ENCODE results near the gene RBBP5.
A peak's percentile ranks its signal among the peaks of the same experiment; 100 is the strongest.
"Not testable (repeated sequence)": the region's sequence is repeated elsewhere in the genome, so short reads cannot be mapped to it uniquely, and the experiment has no call there.

Gene RBBP5, protein sequence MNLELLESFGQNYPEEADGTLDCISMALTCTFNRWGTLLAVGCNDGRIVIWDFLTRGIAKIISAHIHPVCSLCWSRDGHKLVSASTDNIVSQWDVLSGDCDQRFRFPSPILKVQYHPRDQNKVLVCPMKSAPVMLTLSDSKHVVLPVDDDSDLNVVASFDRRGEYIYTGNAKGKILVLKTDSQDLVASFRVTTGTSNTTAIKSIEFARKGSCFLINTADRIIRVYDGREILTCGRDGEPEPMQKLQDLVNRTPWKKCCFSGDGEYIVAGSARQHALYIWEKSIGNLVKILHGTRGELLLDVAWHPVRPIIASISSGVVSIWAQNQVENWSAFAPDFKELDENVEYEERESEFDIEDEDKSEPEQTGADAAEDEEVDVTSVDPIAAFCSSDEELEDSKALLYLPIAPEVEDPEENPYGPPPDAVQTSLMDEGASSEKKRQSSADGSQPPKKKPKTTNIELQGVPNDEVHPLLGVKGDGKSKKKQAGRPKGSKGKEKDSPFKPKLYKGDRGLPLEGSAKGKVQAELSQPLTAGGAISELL

DNA sequence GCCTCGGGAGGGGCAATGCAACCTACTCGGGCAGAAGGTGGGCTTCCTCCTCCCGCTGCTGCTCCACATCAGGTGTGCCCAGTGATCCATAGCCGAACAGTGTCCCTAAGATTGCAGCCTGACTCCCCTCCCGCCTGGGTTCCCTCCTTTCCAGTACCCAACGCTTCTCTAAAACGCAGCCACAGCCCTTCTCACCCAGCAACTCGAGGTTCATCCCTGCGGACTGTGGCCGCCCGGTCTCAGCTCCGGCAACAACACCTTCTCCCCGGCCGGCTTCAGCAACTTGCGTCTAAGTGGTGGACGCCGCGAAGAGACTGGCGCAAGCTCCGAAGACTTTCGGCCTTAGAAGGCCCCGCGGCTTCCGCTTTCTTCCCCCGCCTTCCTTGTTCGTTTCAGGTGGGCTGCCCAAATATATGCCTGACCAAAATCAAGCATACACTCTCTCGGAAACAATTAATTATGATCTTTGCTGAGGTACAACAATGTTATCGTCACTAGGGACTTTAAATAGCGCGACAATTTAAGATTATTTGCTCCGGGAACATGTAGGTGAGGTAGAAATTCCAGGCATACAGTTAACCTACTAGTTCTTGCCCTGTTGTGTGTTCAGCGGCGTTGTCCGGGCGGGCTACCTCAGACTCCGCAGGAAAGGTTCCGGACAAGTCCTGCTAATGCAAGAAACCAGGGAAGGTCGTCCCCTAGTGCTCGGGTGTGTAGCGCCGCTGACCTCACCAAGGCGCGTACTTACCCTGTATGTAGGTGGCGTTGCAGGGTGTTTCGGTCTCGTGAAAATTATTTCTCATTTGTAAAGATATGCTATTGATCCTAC lies at the start of gene RBBP5:
Gene RBBP5, minus strand, starts transcription at position 319 of the 829 bp plus-strand sequence. Its CDS starts 105 bp downstream, at position 214.
- H3K9me3 Mint-ChIP-seq: no peaks in the 10 kb centered on the region
- H3K27me3 Mint-ChIP-seq: no peaks in the 10 kb centered on the region
- peak within 1 kb of the TSS; percentile 96 to 98 for H3K4me3 Mint-ChIP-seq
- DNase-seq (peak; percentile 96 to 98), ATAC-seq (peak; percentile 99)
- H3K4me1 Mint-ChIP-seq: peaks cover 37% of the 10 kb centered on the region
- H3K27ac Mint-ChIP-seq: peak within 1 kb of the TSS; percentile 100

- DNase-seq: peak in 1 of 2 donors; percentile 16
- H3K27ac Mint-ChIP-seq: peak overlapping the region; percentile 44 to 89
- no peaks in the 10 kb centered on the region for H3K27me3 Mint-ChIP-seq
- no peak for ATAC-seq
- no peaks in the 10 kb centered on the region for H3K9me3 Mint-ChIP-seq
- H3K4me1 Mint-ChIP-seq: peaks cover 55% of the 10 kb centered on the region
- peak overlapping the region in 1 of 2 donors; percentile 59 for H3K4me3 Mint-ChIP-seq
Observed at GRCh38 chr1:205171369-205171768, 49.6 kb upstream of the RBBP5 start.

- ATAC-seq (no peak), DNase-seq (no peak)
- H3K27ac Mint-ChIP-seq: peak overlapping the region; percentile 3 to 89
- H3K4me1 Mint-ChIP-seq: peaks cover 55% of the 10 kb centered on the region
- H3K9me3 Mint-ChIP-seq: no peaks in the 10 kb centered on the region
- no peaks in the 10 kb centered on the region for H3K27me3 Mint-ChIP-seq
- peak overlapping the region in 1 of 2 donors; percentile 59 for H3K4me3 Mint-ChIP-seq
Observed at GRCh38 chr1:205170532-205171269, 48.9 kb upstream of the RBBP5 start.

- no peaks in the 10 kb centered on the region for H3K27me3 Mint-ChIP-seq
- DNase-seq (no peak), ATAC-seq (no peak)
- no peak overlapping the region for H3K4me3 Mint-ChIP-seq
- H3K9me3 Mint-ChIP-seq: no peaks in the 10 kb centered on the region
- H3K4me1 Mint-ChIP-seq: peaks cover 51% of the 10 kb centered on the region
- H3K27ac Mint-ChIP-seq: no peak overlapping the region
Observed at GRCh38 chr1:205169248-205169647, 47.5 kb upstream of the RBBP5 start.

DNA sequence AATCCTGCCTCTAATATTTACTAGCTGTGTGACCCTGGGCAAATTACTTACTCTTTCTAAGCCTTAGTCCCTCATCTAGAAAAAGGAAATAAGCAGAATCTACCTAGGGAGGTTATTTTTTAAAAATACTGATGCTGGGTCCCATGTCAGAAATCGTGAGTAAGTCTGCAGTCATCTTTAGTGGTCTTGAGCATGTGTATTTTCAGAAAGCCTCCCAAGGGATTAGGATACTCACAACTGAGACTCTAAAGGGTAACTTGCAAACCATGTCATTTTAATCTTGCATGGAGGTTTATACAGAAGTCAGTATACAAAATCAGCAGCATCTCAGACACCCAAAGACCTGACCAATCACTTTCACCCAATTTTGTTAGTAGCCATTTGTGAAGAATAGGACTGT lies 46.5 kb upstream of the RBBP5 start:
- Mint-ChIP-seq H3K4me3 (no peak overlapping the region), H3K27me3 (no peaks in the 10 kb centered on the region), H3K27ac (no peak overlapping the region), H3K4me1 (peaks cover 51% of the 10 kb centered on the region), H3K9me3 (no peaks in the 10 kb centered on the region)
- ATAC-seq (no peak), DNase-seq (no peak)

DNA sequence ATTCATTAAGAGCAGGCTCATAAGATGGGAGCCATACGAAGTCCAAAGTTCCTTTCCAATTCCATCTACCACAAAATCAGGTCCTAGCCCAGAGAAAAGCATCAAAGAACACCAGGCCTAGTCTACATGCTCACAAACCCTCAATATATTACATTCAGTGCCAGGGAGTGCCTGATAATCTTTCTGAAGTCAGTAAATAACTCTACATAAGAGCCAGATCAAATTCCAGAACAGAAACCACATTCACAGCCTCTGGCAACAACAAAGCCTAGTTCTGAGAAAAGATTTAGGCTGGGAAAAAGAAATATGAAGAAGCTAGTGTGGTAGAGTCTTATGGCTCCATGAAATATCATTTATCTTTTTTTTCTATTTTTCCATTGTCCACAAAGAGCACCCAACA lies 40.5 kb upstream of the RBBP5 start:
- ATAC-seq: no peak
- no peak overlapping the region for H3K4me3 Mint-ChIP-seq
- H3K9me3 Mint-ChIP-seq: peaks cover 1 to 7% of the 10 kb centered on the region in 2 donors
- DNase-seq: no peak
- no peaks in the 10 kb centered on the region for H3K27me3 Mint-ChIP-seq
- H3K4me1 Mint-ChIP-seq: peaks cover 3% of the 10 kb centered on the region
- H3K27ac Mint-ChIP-seq: peak overlapping the region in 1 of 2 donors; percentile 7

GRCh38 chr1:205161076-205161475 lies 39.3 kb upstream of the RBBP5 start:
- no peak for DNase-seq
- H3K27me3 Mint-ChIP-seq: no peaks in the 10 kb centered on the region
- no peak overlapping the region for H3K4me3 Mint-ChIP-seq
- peaks cover 11 to 13% of the 10 kb centered on the region in 2 donors for H3K9me3 Mint-ChIP-seq
- H3K4me1 Mint-ChIP-seq: no peaks in the 10 kb centered on the region
- H3K27ac Mint-ChIP-seq: no peak overlapping the region
- ATAC-seq: no peak

DNA sequence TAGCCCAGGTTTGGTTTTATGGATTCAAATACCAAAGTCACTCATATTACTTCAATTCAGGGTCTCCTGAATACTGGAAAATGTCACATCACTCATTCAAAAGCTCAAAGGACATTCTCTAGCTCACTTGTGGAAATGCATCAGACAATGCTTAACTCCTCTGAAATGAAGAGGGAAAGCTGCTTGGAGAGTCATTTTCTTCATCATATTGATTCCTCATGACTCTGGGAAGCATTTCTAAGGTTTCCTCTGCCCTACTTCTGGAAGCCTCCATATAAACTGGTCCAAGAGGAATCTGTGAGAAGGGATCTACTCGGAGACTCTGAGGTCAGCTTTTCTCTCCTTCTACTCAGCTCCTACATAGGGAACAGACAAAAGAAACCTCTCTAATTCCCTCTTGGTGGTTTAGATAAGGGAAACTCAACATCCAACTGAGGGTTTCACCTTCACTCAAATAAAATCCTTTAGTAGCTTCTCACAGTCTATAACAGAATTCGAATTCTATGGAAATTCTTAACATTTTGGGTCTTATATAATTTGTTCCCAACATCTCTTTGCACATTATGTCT lies 36.4 kb upstream of the RBBP5 start:
- DNase-seq: no peak
- Mint-ChIP-seq H3K9me3 (peaks cover 16 to 23% of the 10 kb centered on the region in 2 donors), H3K4me1 (no peaks in the 10 kb centered on the region), H3K27ac (no peak overlapping the region), H3K27me3 (no peaks in the 10 kb centered on the region), H3K4me3 (no peak overlapping the region)
- ATAC-seq: no peak

GRCh38 chr1:205155665-205156377 lies 34.0 kb upstream of the RBBP5 start:
- DNase-seq: not testable (repeated sequence)

DNA sequence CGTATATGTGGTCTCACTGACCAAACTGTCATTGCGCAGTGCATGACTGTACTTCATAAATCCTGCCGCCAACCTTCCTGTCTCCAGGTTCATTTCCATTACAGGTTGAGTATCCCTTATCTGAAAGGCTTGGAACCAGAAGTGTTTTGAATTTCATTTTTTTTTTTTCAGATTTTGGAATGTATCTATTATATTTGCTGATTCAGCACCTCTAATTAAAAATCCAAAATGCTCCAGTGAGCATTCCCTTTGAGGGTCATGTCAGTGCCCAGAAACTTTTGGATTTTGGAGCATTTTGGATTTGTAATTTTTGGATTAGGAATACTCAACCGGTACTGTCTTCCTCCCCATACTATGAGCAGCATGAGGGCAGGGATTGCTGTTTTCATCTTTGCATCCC lies 30.7 kb upstream of the RBBP5 start:
- Mint-ChIP-seq H3K27ac (no peak overlapping the region), H3K9me3 (peaks cover 11 to 23% of the 10 kb centered on the region in 2 donors), H3K27me3 (no peaks in the 10 kb centered on the region), H3K4me3 (no peak overlapping the region), H3K4me1 (no peaks in the 10 kb centered on the region)
- DNase-seq (no peak), ATAC-seq (no peak)

More at GRCh38 chr1:205155665-205156377, 34.0 kb upstream of the RBBP5 start:
- not testable (repeated sequence) for H3K27ac Mint-ChIP-seq, ATAC-seq, H3K4me3 Mint-ChIP-seq, H3K4me1 Mint-ChIP-seq, H3K27me3 Mint-ChIP-seq
- peaks cover 16 to 23% of the 10 kb centered on the region in 2 donors for H3K9me3 Mint-ChIP-seq

- Mint-ChIP-seq H3K27ac (no peak overlapping the region), H3K4me3 (no peak overlapping the region), H3K27me3 (no peaks in the 10 kb centered on the region), H3K9me3 (peaks cover 4 to 7% of the 10 kb centered on the region in 2 donors), H3K4me1 (no peaks in the 10 kb centered on the region)
- no peak for DNase-seq
- ATAC-seq: no peak
Observed at GRCh38 chr1:205150651-205151428, 29.1 kb upstream of the RBBP5 start.

GRCh38 chr1:205147191-205147835 lies 25.5 kb upstream of the RBBP5 start:
- DNase-seq (no peak), ATAC-seq (no peak)
- H3K4me3 Mint-ChIP-seq: no peak overlapping the region
- no peaks in the 10 kb centered on the region for H3K9me3 Mint-ChIP-seq
- H3K4me1 Mint-ChIP-seq: peaks cover 3% of the 10 kb centered on the region
- no peaks in the 10 kb centered on the region for H3K27me3 Mint-ChIP-seq
- peak overlapping the region in 1 of 2 donors; percentile 65 for H3K27ac Mint-ChIP-seq

DNA sequence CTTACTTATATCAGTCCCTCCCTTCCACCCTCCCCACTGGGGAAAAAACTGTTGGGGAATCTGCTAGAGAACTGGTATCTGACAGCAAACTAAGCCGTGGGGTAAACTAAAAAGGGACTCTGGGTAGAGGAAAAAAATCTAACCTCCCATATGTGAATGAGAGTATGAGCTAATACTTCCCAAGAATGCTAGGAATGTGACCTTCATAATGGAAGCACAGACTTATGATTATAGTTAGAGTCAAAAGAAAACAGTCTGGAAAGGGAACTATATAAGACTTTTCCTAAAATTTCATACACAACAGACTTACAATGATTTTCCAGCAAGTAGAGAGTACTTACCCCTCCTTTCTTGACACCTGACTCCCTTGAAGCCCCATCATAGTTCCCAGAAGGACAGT lies 23.0 kb upstream of the RBBP5 start:
- DNase-seq: no peak
- Mint-ChIP-seq H3K27ac (no peak overlapping the region), H3K4me3 (no peak overlapping the region), H3K4me1 (peaks cover 14% of the 10 kb centered on the region), H3K9me3 (no peaks in the 10 kb centered on the region), H3K27me3 (no peaks in the 10 kb centered on the region)
- no peak for ATAC-seq

Data from stimulated activated naive CD8-positive, alpha-beta T cell treated with anti-CD3 and anti-CD28 coated beads, Interleukin-15, amount 100 ng/mL, for 72 hours (primary cell).